HepG2 (cell line): ENCODE data around the gene F9. TPM values are rescaled to one million over a fixed set of nuclear protein-coding genes. Genes with fewer than 3 reads are reported as not detected.

ENCODE experiments used
- ATAC-seq: fragments of 200-7000 bp; cut with Tn5 transposase; 3 replicates; pipeline ENCODE4 v1.9.1; 2020; ENCODE audit warnings: mild to moderate bottlenecking, moderate library complexity
- BruUV-seq: library from RNA; stranded (reverse); fragments of 400-500 nt; replicated peaks from 2 replicates; lab custom pipeline; 2021; lab: Mats Ljungman, UMichigan
- CTCF ChIA-PET: fragments of 300-600 bp; formaldehyde crosslinking; extraction: SDS; loops from one replicate; lab custom pipeline; 2021; ENCODE audit warnings: low total read pairs, inconsistent platforms, low intra/inter-chr PET ratio; lab: Yijun Ruan, JAX
- POLR2A ChIA-PET: fragments of 350-600 bp; sonication (Branson Sonifier 250); formaldehyde crosslinking; loops from one replicate; lab custom pipeline; 2020; ENCODE audit warnings: antibody characterized with exemption, inconsistent platforms; lab: Yijun Ruan, JAX
- DNase-seq: peaks from one replicate; pipeline ENCODE4 v3.0.0-alpha.2; 2015; ENCODE audit warnings: low spot score
- FAIRE-seq: peaks from 3 replicates; lab custom pipeline; 2011; peaks lifted over from hg19 to GRCh38; lab: Jason Lieb, UNC
- H2AFZ ChIP-seq: one replicate; pipeline ENCODE4 v1.6.1; 2011; ENCODE audit warnings: low read length, inconsistent platforms
- H3K27ac ChIP-seq: fragments of 300-600 bp; 3 replicates; pipeline ENCODE4 v1.8.0; 2011; ENCODE audit warnings: mixed run types, mild to moderate bottlenecking, mixed read lengths, low read length, inconsistent platforms; ENCODE audit not compliant: insufficient read depth; ENCODE audit errors: extremely low read length
- H3K27me3 ChIP-seq, 2 experiments: fragments of 200-600 bp in 1 of 2; 2 replicates in 1 of 2; 3 replicates in 1 of 2; pipeline versions ENCODE4 v1.6.0 to v1.8.0; 2011; ENCODE audit warnings: low read length in 2 of 2, mild to moderate bottlenecking in 2 of 2, moderate library complexity in 2 of 2, inconsistent platforms in 1 of 2; ENCODE audit not compliant: insufficient read depth in 2 of 2, control insufficient read depth in 1 of 2
- H3K36me3 ChIP-seq, 2 experiments: fragments of 200-600 bp in 1 of 2; replicated peaks in 1 of 2; 2 replicates in 1 of 2; 3 replicates in 1 of 2; pipeline versions ENCODE4 v1.5.1 to v1.8.0; 2011; ENCODE audit warnings: low read length in 2 of 2, inconsistent platforms in 1 of 2; ENCODE audit not compliant: insufficient read depth in 2 of 2, control insufficient read depth in 1 of 2
- H3K4me1 ChIP-seq: 2 replicates; pipeline ENCODE4 v1.5.1; 2012; ENCODE audit warnings: low read length, inconsistent platforms; ENCODE audit not compliant: insufficient read depth
- H3K4me2 ChIP-seq: 2 replicates; pipeline ENCODE4 v1.6.0; 2011; ENCODE audit warnings: low read depth, low read length, inconsistent platforms
- H3K4me3 ChIP-seq, 3 experiments: fragments of 200-600 bp in 1 of 3; sonication (generic), shearing (Covaris generic) in 1 of 3; replicated peaks in 1 of 3; 2 replicates each; pipeline ENCODE4 v1.5.1; 2011 to 2016; ENCODE audit warnings: low read length in 3 of 3, inconsistent platforms in 2 of 3, low read depth in 2 of 3, mild to moderate bottlenecking in 2 of 3, control low read depth in 1 of 3, mixed read lengths in 1 of 3; ENCODE audit not compliant: insufficient read depth in 1 of 3
- H3K79me2 ChIP-seq: one replicate; pipeline ENCODE4 v1.6.1; 2011; ENCODE audit warnings: low read length, inconsistent platforms; ENCODE audit not compliant: insufficient read depth
- H3K9ac ChIP-seq: 2 replicates; pipeline ENCODE4 v1.6.0; 2011; ENCODE audit warnings: mild to moderate bottlenecking, low read depth, low read length, inconsistent platforms; ENCODE audit not compliant: insufficient read depth
- H3K9me3 ChIP-seq: 2 replicates; pipeline ENCODE4 v1.5.1; 2012; ENCODE audit warnings: mild to moderate bottlenecking, low read length
- H4K20me1 ChIP-seq: 2 replicates; pipeline ENCODE4 v1.6.0; 2011; ENCODE audit warnings: inconsistent platforms, mild to moderate bottlenecking, low read length, moderate library complexity; ENCODE audit not compliant: insufficient read depth
- PPARG ChIP-seq: conservative IDR thresholded peaks from 2 replicates; pipeline ENCODE4 v1.6.1; 2016; ENCODE audit warnings: missing biosample characterization, missing genetic modification reagents
- TMF1 ChIP-seq: sonication (generic); formaldehyde crosslinking; IDR thresholded peaks from 2 replicates; pipeline ENCODE4 v1.8.1; 2022; ENCODE audit warnings: low read depth, missing genetic modification reagents
- ZNF253 ChIP-seq: sonication (generic); formaldehyde crosslinking; IDR thresholded peaks from 2 replicates; pipeline ENCODE4 v1.8.0; 2022; ENCODE audit warnings: mild to moderate bottlenecking, missing genetic modification reagents, borderline replicate concordance
- ZNF3 ChIP-seq: IDR thresholded peaks from 2 replicates; pipeline ENCODE4 v1.7.0; 2017; ENCODE audit warnings: inconsistent platforms
- ZNF512B ChIP-seq: sonication (generic); formaldehyde crosslinking; IDR thresholded peaks from 2 replicates; pipeline ENCODE4 v1.5.1; 2020; ENCODE audit warnings: missing genetic modification reagents, mild to moderate bottlenecking, borderline replicate concordance
- ZNF589 ChIP-seq: sonication (generic); formaldehyde crosslinking; conservative IDR thresholded peaks from 2 replicates; pipeline ENCODE4 v1.8.0; 2022; ENCODE audit warnings: mild to moderate bottlenecking, moderate library complexity, missing genetic modification reagents
- ZNF737 ChIP-seq: sonication (generic); formaldehyde crosslinking; IDR thresholded peaks from 2 replicates; pipeline ENCODE4 v1.5.0; 2020; ENCODE audit warnings: missing genetic modification reagents, mild to moderate bottlenecking, borderline replicate concordance
- ZNF766 ChIP-seq: sonication (generic); formaldehyde crosslinking; IDR thresholded peaks from 2 replicates; pipeline ENCODE4 v1.5.0; 2020; ENCODE audit warnings: missing genetic modification reagents, borderline replicate concordance
- WGBS: methylation state at CpG from one replicate; pipeline ENCODE4 v1.1.6; 2017; ENCODE audit warnings: low lambda C conversion rate; 5-methylcytosine and 5-hydroxymethylcytosine counted together
- in situ Hi-C: cut with HindIII; loops from 2 replicates; pipeline ENCODE4 v1.10.0; 2017; ENCODE audit warnings: low pct_unique_long_range_greater_than_20kb; ENCODE audit not compliant: extremely low pct_ligation_motif_present
- intact Hi-C: fragments of 100-400 bp; cut with micrococcal nuclease; formaldehyde crosslinking; loops from one replicate; pipeline ENCODE4 v1.10.0; 2022; ENCODE audit not compliant: unreplicated experiment
- polyA plus RNA-seq, 8 experiments: library from polyadenylated mRNA; depleted of rRNA in 3 of 8; stranded (reverse) in 7 of 8; unstranded in 1 of 8; fragments of >200 nt; fragmentation: Illumina TruSeq in 4 of 8; extraction: Trizol in 4 of 8; gene quantifications; 2 replicates each; pipeline versions ENCODE4 v1.2.1 to v1.2.3, GENCODE V29; 2011 to 2016; ENCODE audit warnings: low read depth in 4 of 8, missing spikeins in 1 of 8, mixed read lengths in 1 of 8; ENCODE audit not compliant: insufficient read depth in 1 of 8
- total RNA-seq, 5 experiments: library from RNA; depleted of rRNA; stranded (reverse); fragments of >200 nt; fragmentation: Illumina TruSeq; extraction: Trizol; gene quantifications; 2 replicates each; pipeline ENCODE4 v1.2.3, GENCODE V29; 2016; ENCODE audit warnings: low read depth in 1 of 5

Gene F9
- total and polyA plus RNA-seq, 2 of the 13 experiments (the other 11 are each of a cell fraction or from before 2014, with no cell fraction given) = not detected

- TF ChIP-seq ZNF512B (no peak), ZNF253 (CRISPR knock-in tag) (no peak)
These were observed 46.8 kb upstream of the F9 start (continued) for GRCh38 chrX:139483699-139484098.

DNA sequence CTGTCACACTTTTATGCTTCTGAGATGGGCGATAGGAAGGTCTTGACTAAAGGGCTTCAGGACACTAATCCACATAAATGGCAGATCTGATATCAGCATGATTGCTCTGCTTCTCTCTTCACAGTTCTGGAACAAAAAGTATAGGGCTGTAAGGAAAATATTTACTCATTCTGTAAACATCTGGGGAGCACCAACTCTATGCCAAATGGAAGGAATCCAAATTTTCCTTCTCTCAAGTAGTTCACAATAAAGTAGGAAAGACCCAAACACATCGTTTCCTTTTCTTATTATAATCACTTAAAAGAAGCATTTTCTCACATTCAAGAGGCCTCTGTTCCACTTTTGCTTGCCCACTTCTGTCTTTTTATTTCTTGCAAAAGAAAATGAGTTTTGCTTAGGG, 45.9 kb upstream of the F9 start:
- Histone ChIP-seq H2AFZ (no peak overlapping the region), H3K9ac (no peak overlapping the region), H3K4me3 (no peak overlapping the region), H4K20me1 (no peaks in the 10 kb centered on the region), H3K79me2 (no peaks in the 10 kb centered on the region), H3K27ac (no peak overlapping the region), H3K4me1 (no peaks in the 10 kb centered on the region), H3K36me3 (no peaks in the 10 kb centered on the region), H3K4me2 (no peak overlapping the region), H3K9me3 (no peaks in the 10 kb centered on the region), H3K27me3 (no peaks in the 10 kb centered on the region)
- no TSS peak for BruUV-seq
- in situ Hi-C loops (no loop called here), intact Hi-C loops (no loop called here)
- TF ChIP-seq PPARG (CRISPR knock-in tag) (no peak), TMF1 (CRISPR knock-in tag) (no peak), ZNF737 (no peak), ZNF766 (no peak), ZNF3 (CRISPR knock-in tag) (no peak), ZNF589 (CRISPR knock-in tag) (no peak)
- CTCF ChIA-PET = no interaction called here
- no peak for ATAC-seq
- DNase-seq = no peak
- 3% methylated on average over 2 of the region's 2 CpGs for WGBS
- POLR2A ChIA-PET = no interaction called here
- FAIRE-seq = no peak
